Prostate gland (tissue), 2 donors: ENCODE data around the gene SNCG. TPM values are rescaled to one million over a fixed set of nuclear protein-coding genes. Genes with fewer than 3 reads are reported as not detected.

Source experiments
- DNase-seq: peaks from one replicate; pipeline ENCODE4 v3.0.0-alpha.2; 2019; ENCODE audit warnings: low spot score
- H3K27ac ChIP-seq, 2 donors: fragments of 200-600 bp; sonication (generic); 2 replicates each; pipeline ENCODE4 v1.5.1; 2017 to 2019
- H3K27me3 ChIP-seq: fragments of 200-600 bp; sonication (generic); replicated peaks from 2 replicates; pipeline ENCODE4 v1.5.1; 2019; ENCODE audit not compliant: insufficient read depth
- H3K36me3 ChIP-seq, 2 donors: fragments of 200-600 bp; sonication (generic); 1 replicate in 1 of 2; 2 replicates in 1 of 2; pipeline versions ENCODE4 v1.5.1 to v1.8.1; 2017 to 2019
- H3K4me1 ChIP-seq: fragments of 200-600 bp; sonication (generic); replicated peaks from 2 replicates; pipeline ENCODE4 v1.5.1; 2019
- H3K4me3 ChIP-seq, 2 donors: fragments of 200-600 bp; sonication (generic); 2 replicates each; pipeline ENCODE4 v1.5.1; 2017 to 2019
- H3K9me3 ChIP-seq: fragments of 200-600 bp; sonication (generic); 2 replicates; pipeline ENCODE4 v1.5.1; 2017
- CTCF ChIP-seq, 4 experiments: fragments of 200-600 bp in 2 of 4; fragments of 450-650 bp in 2 of 4; sonication (generic) in 2 of 4; IDR thresholded peaks; 1 replicate in 3 of 4; 2 replicates in 1 of 4; pipeline ENCODE4 v1.5.1; 2016 to 2019; ENCODE audit warnings: antibody characterized with exemption in 4 of 4, mild to moderate bottlenecking in 2 of 4, moderate library complexity in 2 of 4
- POLR2A ChIP-seq: fragments of 450-650 bp; IDR thresholded peaks from one replicate; pipeline ENCODE4 v1.6.1; 2016; ENCODE audit warnings: antibody characterized with exemption, mild to moderate bottlenecking
- POLR2AphosphoS5 ChIP-seq: sonication (generic); formaldehyde crosslinking; IDR thresholded peaks from one replicate; pipeline ENCODE4 v1.6.1; 2017; ENCODE audit warnings: antibody characterized with exemption
- WGBS: methylation state at CpG from one replicate; pipeline ENCODE4 v1.1.5; 2018; 5-methylcytosine and 5-hydroxymethylcytosine counted together
- intact Hi-C: fragments of 100-400 bp; cut with DNase I; formaldehyde crosslinking; loops from one replicate; pipeline ENCODE4 v1.14.2; 2022
- total RNA-seq, 2 donors: library from RNA; depleted of rRNA; stranded (reverse); fragments of >200 nt; gene quantifications; one replicate each; pipeline ENCODE4 v1.1.0, GENCODE V29; 2016

The SNCG gene
- total RNA-seq, 2 donors from 2014 or later = 38.5 to 46.6 TPM

GRCh38 chr10:86970982-86971231, 12.5 kb downstream of the SNCG start:
- WGBS = under 1% methylated on average over 20 of the region's 20 CpGs
- intact Hi-C loops = loop anchor here (2.0 kb wide), 1 partner anchor 124 kb away; the partner anchor contains the start of genes GLUD1 and SHLD2

GRCh38 chr10:86971232-86971991, 13.0 kb downstream of the SNCG start:
- 6% methylated on average over 64 of the region's 66 CpGs for WGBS
- Histone ChIP-seq H3K27ac (peak overlapping the region; percentile 97 to 98), H3K27me3 (no peaks in the 10 kb centered on the region), H3K36me3 (no peaks in the 10 kb centered on the region), H3K4me1 (peaks cover 4% of the 10 kb centered on the region), H3K9me3 (no peaks in the 10 kb centered on the region), H3K4me3 (peak overlapping the region; percentile 48 to 58)
- intact Hi-C loops = loop anchor here (2.0 kb wide), 1 partner anchor 123 kb away; the partner anchor contains the start of genes GLUD1 and SHLD2
- DNase-seq = peak; percentile 91
- TF ChIP-seq CTCF (IDR thresholded peaks at IDR 0.05) (peak in 1 of 4 experiments; percentile 28), POLR2AphosphoS5 (peak; percentile 92), POLR2A (no peak)

More at GRCh38 chr10:86970982-86971231, 12.5 kb downstream of the SNCG start:
- H3K36me3 ChIP-seq = no peaks in the 10 kb centered on the region
- TF ChIP-seq POLR2A (peak; percentile 93), POLR2AphosphoS5 (no peak), CTCF (IDR thresholded peaks at IDR 0.05) (no peak)
- H3K4me1 ChIP-seq = peaks cover 4% of the 10 kb centered on the region
- peak overlapping the region; percentile 48 to 58 for H3K4me3 ChIP-seq
- H3K9me3 ChIP-seq = no peaks in the 10 kb centered on the region
- peak overlapping the region; percentile 97 to 98 for H3K27ac ChIP-seq
- H3K27me3 ChIP-seq = no peaks in the 10 kb centered on the region
- no peak for DNase-seq

GRCh38 chr10:86972613-86973380, 14.4 kb downstream of the SNCG start:
- intact Hi-C loops = no loop called here
- Histone ChIP-seq H3K27ac (peak overlapping the region; percentile 97 to 98), H3K4me1 (peaks cover 4% of the 10 kb centered on the region), H3K4me3 (no peak overlapping the region), H3K9me3 (no peaks in the 10 kb centered on the region), H3K27me3 (no peaks in the 10 kb centered on the region), H3K36me3 (no peaks in the 10 kb centered on the region)
- no peak for DNase-seq
- 81% methylated on average over 11 of the region's 11 CpGs for WGBS
- TF ChIP-seq CTCF (IDR thresholded peaks at IDR 0.05) (no peak), POLR2AphosphoS5 (no peak), POLR2A (no peak)

- H3K4me3 ChIP-seq = no peak overlapping the region
- no peak for DNase-seq
- 52% methylated on average over 7 of the region's 7 CpGs for WGBS
- no peak for TF ChIP-seq POLR2A
- TF ChIP-seq CTCF (IDR thresholded peaks at IDR 0.05) = no peak
- TF ChIP-seq POLR2AphosphoS5 = peak; percentile 14
- peak overlapping the region; percentile 11 to 15 for H3K27ac ChIP-seq
- intact Hi-C loops = no loop called here
- H3K4me1 ChIP-seq = peaks cover 4% of the 10 kb centered on the region
- H3K27me3 ChIP-seq = no peaks in the 10 kb centered on the region
- H3K36me3 ChIP-seq = no peaks in the 10 kb centered on the region
- H3K9me3 ChIP-seq = no peaks in the 10 kb centered on the region
Observed at GRCh38 chr10:86974484-86974883, 16.1 kb downstream of the SNCG start.
